Epithelial cell of proximal tubule (primary cell): ENCODE measurements around the gene ITSN1. TPM values are rescaled to one million over a fixed set of nuclear protein-coding genes. Genes with fewer than 3 reads are reported as not detected.
"Not testable (repeated sequence)": the region's sequence is repeated elsewhere in the genome, so short reads cannot be mapped to it uniquely, and the experiment has no call there.

ENCODE experiments used
- DNase-seq: peaks from one replicate; pipeline ENCODE4 v3.0.0-alpha.2; 2011; ENCODE audit warnings: low read depth
- H3K4me3 ChIP-seq: 2 replicates; pipeline ENCODE4 v1.5.1; 2011; ENCODE audit warnings: low read depth, mild to moderate bottlenecking, low read length
- total RNA-seq: library from RNA; depleted of rRNA; stranded (reverse); fragments of >200 nt; gene quantifications from 2 replicates; pipeline ENCODE4 v1.2.3, GENCODE V29; 2015
- TF ChIP-seq, protein P1 (sequence below): conservative IDR thresholded peaks from 2 replicates; pipeline ENCODE4 v1.5.1; 2012; ENCODE audit warnings: low read depth, mild to moderate bottlenecking, low read length

ITSN1 gene
- total RNA-seq, 1 donor from 2014 or later, result 24.5 TPM

DNA sequence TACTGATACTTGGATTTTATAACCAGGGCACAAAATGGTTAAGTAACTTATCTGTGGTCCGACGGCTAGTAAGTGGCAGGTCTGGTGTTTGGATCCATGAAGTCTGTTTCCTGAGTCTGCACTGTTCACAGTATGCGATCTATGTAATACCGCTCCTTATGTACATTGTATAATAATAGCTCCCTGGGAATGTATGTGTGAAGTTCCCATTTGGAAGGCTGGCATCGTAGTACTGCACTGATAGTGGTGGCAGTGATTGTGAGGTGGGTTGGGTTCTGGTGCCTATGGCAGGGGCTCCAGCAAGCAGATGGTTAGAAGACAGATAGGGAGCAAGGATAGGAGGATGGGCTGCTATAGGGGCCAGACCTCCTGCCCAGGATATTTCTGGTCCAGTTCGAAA, 25.3 kb downstream of the ITSN1 start:
- H3K4me3 ChIP-seq, result no peak overlapping the region
- TF ChIP-seq, protein P1, sequence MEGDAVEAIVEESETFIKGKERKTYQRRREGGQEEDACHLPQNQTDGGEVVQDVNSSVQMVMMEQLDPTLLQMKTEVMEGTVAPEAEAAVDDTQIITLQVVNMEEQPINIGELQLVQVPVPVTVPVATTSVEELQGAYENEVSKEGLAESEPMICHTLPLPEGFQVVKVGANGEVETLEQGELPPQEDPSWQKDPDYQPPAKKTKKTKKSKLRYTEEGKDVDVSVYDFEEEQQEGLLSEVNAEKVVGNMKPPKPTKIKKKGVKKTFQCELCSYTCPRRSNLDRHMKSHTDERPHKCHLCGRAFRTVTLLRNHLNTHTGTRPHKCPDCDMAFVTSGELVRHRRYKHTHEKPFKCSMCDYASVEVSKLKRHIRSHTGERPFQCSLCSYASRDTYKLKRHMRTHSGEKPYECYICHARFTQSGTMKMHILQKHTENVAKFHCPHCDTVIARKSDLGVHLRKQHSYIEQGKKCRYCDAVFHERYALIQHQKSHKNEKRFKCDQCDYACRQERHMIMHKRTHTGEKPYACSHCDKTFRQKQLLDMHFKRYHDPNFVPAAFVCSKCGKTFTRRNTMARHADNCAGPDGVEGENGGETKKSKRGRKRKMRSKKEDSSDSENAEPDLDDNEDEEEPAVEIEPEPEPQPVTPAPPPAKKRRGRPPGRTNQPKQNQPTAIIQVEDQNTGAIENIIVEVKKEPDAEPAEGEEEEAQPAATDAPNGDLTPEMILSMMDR, result no peak
- no peak for DNase-seq

DNA sequence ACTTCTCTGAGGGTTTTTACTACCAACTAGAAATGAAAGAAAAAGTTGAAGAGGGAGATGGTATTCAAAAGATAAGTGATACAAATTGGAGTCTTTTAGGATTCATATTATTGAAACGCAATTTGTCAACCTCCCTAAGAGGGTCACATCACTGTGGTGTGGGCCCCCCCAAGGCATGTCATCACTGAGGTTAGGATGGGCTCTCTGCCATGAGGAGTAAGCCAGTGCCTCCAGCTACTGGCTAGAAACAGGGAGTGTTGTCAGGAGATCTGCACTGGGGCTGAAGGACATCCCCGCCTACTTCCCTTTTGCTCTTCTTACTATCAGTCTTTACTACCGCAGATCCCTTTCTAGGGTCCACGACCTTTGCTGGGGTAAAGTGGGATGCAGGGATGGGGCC, 25.9 kb downstream of the ITSN1 start:
- TF ChIP-seq, protein P1, result no peak
- DNase-seq, result no peak
- H3K4me3 ChIP-seq, result no peak overlapping the region

DNA sequence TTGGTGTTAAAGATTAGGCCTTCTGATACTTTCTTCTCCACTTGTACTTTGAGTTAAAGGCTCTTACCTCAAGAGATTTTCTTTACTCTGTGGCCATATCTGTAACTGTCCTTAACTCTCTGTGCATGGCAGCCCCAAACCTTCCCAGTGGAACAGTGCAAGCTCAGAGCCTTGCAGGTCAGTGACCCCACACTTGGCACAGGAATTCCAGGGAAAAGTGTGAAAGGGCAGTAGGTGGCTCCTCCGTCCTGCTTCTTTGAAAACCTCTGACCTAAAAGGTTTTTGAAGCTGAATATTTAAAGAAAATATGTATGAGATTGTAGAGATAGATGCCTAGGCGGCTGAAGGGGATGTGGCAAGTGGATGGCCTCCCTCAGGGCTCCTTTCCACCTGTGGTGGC, 26.3 kb downstream of the ITSN1 start:
- TF ChIP-seq, protein P1, result no peak
- DNase-seq, result no peak
- H3K4me3 ChIP-seq, result no peak overlapping the region

DNA sequence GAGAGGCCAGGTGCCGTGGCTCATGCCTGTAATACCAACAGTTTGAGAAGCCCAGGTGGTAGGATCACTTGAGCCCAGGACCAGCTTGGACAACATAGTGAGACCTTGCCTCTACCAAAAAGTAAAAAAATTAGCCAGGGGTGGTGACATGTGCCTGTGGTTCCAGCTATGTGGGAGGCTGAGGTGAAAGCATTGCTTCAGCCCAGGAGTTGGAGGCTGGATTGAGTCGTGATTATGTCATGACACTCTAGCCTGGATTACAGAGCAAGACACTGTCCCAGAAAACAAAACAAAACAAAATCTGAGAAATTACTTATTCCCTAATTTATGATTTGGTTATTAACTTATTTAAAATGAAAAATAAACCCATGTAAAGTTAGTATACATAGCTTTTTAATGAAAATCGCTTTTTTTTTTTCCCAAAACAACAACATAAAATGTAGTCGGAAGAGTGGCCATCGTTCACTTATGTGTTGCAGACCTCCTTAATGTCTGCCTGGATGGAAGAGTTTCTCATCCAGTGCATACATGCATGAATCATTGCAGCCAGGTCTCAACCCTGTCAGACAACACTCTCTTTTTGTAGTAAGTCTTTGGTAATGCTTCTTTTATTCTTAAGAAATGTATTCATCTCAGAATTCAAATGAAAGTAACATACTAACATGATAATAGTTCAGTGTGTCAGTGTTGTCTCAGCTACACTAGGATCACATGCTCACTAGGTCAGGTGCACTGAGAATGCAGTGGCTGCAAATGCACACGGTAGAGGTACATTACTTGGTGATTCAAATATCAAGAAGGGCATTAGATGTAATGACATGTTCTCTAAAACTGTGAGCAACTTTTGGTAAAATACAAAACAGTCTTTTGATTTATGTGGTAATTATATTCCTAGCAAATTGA, 28.0 kb downstream of the ITSN1 start:
- TF ChIP-seq, protein P1, result no peak
- no peak overlapping the region for H3K4me3 ChIP-seq
- no peak for DNase-seq

DNA sequence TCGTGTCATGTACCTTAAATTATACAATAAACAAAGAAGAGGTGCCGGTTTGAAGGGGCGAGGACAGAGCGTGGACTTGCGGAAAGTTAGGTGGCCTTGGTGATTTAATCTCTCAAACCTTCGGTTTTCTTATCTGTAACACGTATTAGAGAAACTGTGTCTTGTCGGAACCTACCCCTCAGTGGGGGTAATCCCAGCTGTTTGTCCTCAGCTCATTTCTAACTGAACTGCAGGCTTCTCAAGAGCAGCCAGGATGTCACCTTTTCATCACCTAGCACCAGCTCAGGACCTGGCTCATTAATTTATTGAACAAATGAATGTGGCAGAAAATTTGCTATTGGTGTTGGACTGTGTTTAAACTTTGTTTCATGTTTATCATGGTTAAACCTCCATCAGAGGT, 31.2 kb downstream of the ITSN1 start:
- no peak for DNase-seq
- TF ChIP-seq, protein P1, result no peak
- H3K4me3 ChIP-seq, result no peak overlapping the region

DNA sequence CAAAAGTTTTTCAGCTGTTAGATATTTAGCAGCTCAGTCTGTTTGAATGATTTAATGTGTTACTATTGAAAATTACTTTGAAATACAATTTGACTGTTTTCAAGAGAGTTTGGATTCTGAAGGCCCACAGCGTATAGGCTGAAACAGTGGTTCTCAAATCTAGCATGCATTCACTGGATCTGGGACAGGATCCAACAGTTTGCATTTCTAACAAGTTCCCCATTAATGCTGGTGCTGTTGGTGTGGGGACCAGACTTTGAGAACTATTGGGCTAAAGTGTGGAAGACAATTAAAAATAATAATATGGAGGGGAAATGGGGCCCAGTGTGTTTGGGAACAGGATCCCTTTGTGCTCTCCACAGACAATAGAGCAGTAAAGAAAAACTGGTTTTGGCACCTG, 31.9 kb downstream of the ITSN1 start:
- no peak overlapping the region for H3K4me3 ChIP-seq
- TF ChIP-seq, protein P1, result no peak
- DNase-seq, result no peak

DNA sequence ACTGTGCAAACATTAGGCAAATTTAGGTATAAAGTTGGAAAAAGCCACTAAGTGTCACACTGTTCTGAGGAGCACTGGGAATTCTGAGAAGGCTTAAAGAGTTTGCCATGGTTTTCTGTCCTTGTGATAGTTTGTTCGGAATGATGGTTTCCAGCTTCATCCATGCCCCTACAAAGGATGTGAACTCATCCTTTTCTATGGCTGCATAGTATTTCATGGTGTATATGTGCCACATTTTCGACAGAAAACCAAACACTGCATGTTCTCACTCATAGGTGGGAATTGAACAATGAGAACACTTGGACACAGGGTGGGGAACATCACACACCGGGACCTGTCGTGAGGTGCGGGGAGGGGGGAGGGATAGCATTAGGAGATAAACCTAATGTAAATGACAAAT, 34.4 kb downstream of the ITSN1 start:
- not testable (repeated sequence) for DNase-seq

More for the DNA sequence above, 34.4 kb downstream of the ITSN1 start:
- H3K4me3 ChIP-seq, result not testable (repeated sequence)
